HG03575 (cell line): ENCODE results near the gene FOXO3.

Source experiments
- ATAC-seq: cut with Tn5 transposase; IDR thresholded peaks from one replicate; pipeline ENCODE4 v1.9.1; 2021; ENCODE audit not compliant: unreplicated experiment, insufficient number of reproducible peaks, low FRiP score; ENCODE audit errors: extremely low read depth

The FOXO3 gene

DNA sequence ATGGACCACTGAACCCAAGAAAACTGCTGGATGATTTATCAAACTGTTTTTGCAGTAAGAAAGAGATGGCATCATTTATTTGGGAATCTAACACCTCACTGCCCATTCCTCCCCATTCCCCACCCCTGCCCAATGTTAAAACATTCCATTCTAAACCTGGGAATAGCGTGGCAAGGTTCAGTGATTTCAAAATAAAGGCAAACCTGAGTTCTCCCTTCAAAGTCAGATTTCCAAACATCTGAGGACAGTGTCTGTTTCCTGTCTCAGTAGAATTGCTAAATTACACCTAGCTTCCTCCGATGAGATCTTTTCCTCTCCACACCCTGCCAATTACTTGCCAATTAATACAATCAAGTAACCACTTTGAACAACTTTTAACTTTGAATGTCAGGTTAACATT lies 160.1 kb downstream of the FOXO3 start:
- no peak for ATAC-seq

DNA sequence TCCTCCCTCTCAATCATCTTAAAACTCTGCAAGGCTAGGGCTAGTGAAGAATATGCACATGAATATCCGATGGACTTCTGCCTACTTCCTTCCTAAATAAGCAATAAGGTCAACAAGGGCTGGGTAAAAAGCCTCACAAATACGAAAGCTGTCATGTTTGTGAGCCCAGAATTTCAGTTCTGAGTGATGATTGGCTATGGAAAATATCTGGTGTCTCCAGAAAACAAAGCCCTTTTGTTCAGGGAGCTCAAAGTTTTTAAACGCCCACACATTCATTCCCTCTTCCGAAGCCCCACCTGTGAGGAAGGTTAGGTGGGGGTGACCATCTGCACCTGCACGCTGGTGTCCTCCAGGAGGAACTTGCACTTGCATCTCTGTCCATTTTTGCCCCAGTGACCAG lies 160.6 kb downstream of the FOXO3 start:
- no peak for ATAC-seq

DNA sequence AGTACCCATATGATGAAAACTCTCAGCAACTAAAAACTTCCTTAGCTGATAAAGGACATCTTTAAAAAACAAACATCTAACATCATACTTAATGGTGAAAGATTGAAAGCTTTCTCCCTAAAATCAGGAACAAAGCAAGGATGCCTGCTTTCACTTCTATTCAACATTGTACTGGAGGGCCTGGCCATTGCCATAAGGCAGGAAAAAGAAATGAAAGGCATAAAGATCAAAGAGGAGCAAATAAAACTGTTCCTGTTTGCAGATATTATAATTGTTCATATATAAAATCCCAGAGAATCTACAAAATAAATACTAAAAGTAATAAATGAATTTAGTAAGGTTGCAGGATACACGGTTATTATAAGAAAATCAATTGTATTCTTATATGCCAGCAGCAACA lies 162.9 kb downstream of the FOXO3 start:
- no peak for ATAC-seq

DNA sequence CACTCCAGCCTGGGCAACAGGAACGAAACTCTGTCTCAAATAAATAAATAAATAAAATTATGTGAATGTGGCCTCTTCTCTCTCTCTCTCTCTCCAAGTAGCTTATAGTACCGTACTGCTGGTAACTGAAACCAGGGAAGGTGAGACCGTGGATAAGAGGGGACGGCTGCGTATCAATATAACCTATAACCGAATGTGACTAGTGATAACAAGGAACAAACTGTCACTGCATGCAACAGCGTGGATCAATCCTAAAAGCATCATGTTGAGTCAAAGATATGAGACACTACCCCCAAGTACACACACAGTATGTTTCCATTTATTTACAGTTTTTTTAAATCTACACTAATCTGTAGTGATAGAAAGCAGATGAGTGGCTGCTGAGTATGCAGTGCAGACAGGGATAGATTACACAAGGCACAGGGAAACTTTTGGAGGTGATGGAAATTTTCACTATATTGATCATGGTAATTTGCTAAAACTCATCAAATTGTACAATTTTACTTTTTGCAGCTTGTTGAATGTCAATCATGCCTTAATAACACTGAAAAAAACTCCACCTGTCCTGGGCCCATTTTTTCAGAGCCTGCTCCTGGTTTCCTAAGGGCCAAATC lies 166.1 kb downstream of the FOXO3 start:
- no peak for ATAC-seq

DNA sequence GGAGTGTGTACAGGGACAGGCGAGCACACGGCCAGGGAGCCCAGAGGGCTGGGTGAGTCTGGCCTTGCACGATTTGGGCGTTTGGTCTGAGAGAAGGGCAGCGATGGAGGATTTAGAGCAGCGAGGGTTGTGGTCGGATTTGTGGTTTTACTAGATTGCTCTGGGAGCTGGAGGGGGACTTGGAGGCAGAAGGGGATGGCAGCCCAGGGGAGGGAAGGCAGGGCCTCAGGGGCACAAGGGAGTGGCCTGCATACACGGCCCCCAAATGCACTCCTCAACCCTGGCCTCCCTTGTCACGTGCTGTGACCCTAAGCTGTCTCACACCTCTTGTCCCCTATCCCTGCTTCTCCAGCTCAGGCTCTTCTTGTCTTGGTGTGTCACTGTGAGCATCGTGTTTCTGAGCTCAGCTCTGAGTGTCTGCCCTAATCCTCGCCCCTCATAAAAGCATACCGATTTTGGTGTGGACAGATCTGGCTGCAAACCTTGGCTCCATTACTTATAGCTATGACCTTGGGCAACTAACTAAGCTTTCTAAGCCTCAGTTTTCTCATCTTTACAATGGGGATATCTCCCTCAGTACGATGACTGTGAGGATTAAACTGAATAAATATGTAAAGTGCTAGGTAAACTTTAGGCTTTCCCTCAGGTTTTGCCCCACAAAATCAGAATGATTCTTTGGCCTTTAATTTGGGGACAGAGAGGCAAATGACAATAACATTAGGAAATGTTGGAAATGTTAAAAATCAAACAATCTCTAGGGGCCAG lies 167.4 kb downstream of the FOXO3 start:
- ATAC-seq = no peak

DNA sequence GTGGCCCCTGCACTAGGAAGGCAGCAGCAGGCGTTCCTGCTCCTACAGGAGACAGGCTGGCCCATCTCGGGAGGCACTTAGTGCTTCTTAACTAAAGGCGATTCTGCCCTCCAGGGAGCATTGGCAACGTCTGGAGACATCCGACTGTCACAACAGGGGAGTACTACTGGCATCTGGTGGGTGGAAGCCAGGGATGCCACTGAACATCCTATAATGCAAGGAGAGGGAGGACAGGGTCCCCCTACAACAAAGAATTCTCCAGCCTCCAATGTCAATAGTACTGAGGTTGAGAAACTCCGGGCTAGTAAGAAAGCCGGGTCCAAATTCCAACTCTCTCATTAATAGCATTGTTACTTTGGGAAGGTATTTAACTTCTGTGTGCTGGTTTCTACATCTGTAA lies 168.1 kb downstream of the FOXO3 start:
- no peak for ATAC-seq

DNA sequence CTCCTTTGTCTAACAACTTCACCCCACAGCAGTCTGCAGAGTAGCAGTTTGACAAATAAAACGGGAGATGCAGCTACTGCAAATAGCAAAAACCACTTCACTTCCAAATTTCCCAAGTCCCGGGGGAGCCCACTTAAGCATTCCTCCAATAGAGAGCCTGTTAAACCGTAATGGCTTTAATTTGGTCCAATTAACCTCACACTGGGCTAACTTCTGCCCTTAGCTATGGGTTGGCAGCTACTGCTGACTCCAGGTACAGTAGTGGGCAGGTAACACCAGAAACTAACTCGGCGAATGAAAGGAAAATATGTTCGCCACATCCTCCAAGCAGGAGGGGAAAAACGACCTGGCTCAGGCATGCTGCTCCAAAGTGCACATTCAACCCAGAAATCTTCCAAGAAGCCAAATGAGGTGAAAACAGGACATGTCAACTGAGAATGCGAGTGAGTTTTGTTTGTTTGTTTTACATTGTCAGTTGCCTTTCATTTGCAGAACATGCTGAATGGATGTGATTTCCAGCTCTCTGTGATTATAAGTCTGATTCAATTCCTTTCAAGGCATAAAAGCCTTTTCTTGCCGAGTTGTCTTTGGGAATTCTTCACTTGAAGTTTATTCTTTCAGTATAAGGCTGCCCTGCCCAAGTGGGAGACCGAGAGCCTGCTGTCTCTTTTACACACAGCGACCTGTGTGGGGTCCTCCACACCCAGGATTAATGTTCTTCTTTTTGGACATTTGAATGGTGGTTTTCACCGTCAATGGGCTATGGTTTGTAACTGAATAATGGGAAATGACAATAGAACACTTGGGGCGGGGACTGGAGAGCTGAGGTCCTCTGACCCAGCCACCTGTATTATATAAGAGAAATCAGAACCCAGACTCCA lies 170.2 kb downstream of the FOXO3 start:
- no peak for ATAC-seq

DNA sequence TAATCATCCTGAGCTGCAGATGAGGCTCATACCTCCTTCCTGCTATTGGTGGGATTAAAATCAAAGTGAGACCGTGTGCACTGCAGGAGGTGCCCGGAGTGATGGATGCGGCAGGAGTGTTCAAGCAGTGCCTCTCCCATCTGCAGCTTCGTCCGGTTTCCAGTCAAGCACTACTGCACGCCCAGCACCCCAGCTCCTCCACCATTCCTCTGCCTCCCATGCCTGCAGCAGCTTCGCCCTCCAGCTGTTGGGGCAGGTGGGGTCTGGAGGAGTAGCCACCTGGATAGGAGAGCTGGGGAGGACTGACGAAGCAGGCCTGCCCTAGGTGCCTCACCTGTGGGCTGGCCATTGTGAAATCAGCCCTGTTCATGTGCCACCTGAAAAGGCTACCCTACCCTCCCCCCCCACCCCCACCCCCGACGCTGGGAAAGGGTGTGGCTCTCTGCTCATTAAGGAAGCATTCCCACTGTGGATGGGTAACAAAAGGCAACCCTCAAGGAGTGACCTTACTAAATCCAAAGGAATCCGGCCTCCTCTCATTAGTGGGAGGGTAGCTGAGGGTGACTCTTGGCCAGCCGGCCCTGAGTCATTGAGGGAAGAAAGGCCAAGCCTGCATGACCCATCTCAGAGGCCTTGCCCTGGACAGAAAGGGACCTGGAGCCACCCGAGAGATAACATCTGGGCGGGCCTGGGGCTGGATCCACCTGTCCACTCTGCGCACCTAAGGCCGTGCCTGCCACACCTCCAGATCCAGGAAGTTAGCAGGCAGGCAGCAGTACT lies 171.6 kb downstream of the FOXO3 start:
- no peak for ATAC-seq

DNA sequence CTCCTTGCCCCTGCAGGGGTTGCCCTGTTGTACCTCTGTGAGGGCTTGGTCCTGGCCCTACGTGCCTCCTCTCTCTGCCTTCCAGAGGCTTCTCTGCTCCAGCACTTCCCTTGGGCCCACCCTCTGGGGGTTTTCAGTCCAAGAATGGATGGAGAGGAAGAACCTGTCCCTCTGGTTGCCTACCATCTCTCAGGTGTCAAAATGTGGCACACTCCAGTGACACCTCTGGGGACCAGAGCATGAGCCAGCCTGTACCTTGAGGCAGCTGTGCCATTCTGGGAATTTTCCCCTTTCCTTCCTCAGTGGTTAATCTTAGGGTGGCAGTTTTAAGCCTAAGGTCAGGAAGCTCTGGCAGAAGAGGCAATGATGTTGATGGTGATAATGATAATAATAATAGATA lies 172.3 kb downstream of the FOXO3 start:
- ATAC-seq = no peak

DNA sequence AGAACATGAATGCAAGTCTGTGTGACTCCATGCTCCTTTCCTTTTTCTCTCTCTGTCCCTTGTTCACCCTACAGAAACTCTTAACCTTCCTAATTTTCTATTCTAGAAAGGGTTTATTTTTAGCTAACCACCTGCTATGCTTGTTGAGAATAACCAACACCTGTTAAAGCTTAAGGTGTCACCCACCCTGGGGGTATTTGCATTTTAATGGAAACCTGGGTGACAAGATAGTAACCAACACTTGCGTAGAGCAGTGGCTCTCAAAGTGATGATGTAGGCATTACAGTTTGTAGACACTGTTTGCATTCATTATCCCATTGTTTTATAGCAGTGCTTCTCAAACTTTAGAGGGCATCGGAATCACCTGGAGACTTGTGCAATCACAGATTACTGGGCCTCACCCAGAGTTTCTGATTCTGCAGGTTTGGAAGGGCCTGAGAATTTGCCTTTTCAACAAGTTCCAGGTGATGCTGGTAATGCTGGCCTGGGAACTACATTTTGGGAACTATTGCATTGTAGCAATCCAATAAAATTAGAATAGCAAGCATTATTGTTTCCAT lies 173.1 kb downstream of the FOXO3 start:
- ATAC-seq = no peak
